Measurements from ENCODE around the gene QKI.
"Not testable (repeated sequence)": the region's sequence is repeated elsewhere in the genome, so short reads cannot be mapped to it uniquely, and the experiment has no call there.

The QKI gene

DNA sequence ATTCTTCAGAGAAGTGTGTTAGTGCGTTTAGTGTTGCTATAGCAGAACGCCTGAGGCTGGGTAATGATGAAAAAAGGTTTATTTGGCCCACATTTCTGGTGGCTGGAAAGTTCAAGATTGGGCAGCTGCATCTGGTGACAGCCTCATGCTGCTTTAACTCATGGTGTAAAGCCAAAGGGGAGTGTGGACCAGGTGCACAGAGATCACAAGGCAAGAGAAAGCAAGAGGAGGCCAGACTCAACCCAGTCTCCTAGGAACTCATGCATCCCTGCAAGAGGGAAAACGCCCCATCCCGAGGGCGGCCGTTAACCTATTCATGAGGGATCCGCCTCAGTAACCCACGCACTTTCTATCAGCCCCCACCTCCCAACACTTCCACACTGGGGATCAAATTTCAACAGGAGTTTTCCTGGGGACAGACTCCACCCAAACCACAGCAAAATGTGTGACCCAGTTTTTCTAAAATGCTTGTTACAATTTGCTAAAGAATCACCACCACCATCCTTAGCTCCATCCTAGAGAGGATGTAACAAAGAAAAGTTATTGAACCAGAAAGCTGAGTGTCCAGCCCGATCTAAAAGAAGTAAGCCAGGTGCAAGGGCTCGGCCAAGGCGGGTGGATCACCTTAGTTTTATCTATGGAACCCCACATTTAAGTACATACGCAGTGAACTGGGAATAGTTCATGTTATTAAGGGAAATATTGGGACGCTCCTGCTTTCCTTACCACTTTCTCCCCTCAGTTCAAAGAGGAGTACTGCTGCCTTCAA lies 164.8 kb downstream of the QKI start:
- DNase-seq (ENCODE audit: low read depth, low spot score), result no peak

DNA sequence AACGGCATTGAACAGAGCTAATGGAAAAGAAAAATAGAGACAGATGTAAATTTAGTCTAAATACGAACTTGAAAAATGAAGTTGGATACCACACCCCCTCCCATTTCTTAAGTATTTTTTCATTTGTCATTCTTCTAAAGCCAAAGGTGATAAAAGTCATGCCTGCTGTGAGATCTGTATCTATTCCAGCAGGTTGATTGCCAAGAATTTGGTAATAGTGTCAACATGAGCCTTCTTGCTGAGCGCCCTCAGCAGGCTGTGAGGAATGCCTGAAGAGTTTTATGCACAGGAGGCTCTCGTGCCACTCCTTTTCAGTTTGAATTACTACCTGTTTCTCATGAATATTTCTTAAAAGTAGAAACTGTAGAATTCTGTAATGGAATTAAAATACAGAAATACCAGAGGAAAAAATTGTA lies 165.4 kb downstream of the QKI start:
- DNase-seq (ENCODE audit: low read depth, low spot score), result no peak

- DNase-seq (ENCODE audit: low read depth, low spot score), result no peak
Measured at GRCh38 chr6:163580311-163581030, 166.0 kb downstream of the QKI start.

GRCh38 chr6:163583558-163583957 lies 169.0 kb downstream of the QKI start:
- DNase-seq (ENCODE audit: low read depth, low spot score), result no peak

DNA sequence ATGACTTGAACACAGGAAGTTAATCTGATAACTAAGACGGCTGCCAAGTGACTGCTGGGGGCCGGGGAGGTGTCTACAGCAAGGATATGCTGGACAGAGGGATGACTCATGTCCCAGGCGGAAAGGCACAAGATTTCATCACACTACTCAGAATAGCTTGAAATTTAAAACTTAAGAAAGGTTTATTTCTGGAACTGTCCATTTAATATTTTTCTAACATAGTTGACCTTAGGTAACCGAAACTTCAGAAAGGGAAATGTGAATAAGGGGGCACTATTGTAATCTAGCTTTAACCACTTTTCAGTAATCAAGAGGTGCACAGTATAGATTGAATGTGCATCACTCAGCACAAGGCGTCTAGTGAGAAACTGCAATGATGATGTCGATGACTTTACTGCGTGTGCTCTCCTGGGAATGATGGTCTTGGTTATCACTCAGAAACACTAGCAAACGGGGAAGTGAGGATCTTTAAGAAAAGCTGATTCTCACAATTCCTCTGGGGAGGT lies 171.5 kb downstream of the QKI start:
- peak; percentile 47 for DNase-seq (ENCODE audit: low read depth, low spot score)

DNA sequence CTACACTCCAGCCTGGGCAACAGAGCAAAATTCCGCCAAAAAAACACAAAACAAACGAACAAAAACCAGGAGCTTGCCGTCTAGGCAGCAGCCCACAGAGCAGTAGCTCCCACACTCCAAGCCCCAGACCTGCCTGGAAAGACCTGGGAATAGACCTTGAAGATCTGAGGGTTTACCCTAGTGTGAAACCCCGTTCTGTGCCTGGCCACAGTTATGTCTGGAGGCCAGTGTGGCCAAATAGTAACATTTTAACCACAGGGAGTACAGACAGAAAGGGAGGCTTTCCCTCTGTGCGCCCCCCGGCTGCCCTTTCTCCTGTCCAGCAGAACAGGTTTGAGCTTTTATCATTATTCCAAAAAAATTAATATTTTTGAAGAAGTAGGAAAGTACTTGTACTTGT lies 172.4 kb downstream of the QKI start:
- no peak for DNase-seq (ENCODE audit: low read depth, low spot score)

- no peak for DNase-seq (ENCODE audit: low read depth, low spot score)
Measured at GRCh38 chr6:163588220-163588919, 173.9 kb downstream of the QKI start.

GRCh38 chr6:163589387-163589786 lies 174.9 kb downstream of the QKI start:
- no peak for DNase-seq (ENCODE audit: low read depth, low spot score)

- not testable (repeated sequence) for DNase-seq (ENCODE audit: low read depth, low spot score)
Measured at GRCh38 chr6:163590132-163590531, 175.6 kb downstream of the QKI start.

- no peak for DNase-seq (ENCODE audit: low read depth, low spot score)
Measured at GRCh38 chr6:163592872-163593271, 178.4 kb downstream of the QKI start.

- DNase-seq (ENCODE audit: low read depth, low spot score), result no peak
Measured at GRCh38 chr6:163596174-163596573, 181.7 kb downstream of the QKI start.

- no peak for DNase-seq (ENCODE audit: low read depth, low spot score)
Measured at GRCh38 chr6:163599136-163599535, 184.6 kb downstream of the QKI start.

DNA sequence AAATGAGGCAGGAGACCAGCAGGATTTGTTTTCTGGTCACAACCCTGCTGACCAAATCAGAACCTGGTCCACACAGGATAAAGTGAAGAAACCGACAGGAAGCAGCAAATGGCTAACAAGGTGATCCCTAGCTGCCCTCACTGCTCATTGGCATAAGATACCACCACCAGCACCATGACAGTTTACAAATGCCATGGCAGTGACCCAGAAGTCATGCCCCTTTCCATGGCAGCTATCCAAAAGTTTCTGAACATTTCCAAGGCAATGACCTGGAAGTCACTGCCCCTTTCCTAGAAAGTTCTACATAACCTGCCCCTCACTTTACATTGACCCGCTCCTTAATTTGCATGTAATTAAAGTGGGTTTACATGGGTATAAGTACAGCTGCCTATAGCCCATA lies 185.2 kb downstream of the QKI start:
- DNase-seq (ENCODE audit: low read depth, low spot score), result no peak

GRCh38 chr6:163600331-163600730 lies 185.8 kb downstream of the QKI start:
- DNase-seq (ENCODE audit: low read depth, low spot score), result no peak

- DNase-seq (ENCODE audit: low read depth, low spot score), result no peak
Measured at GRCh38 chr6:163600781-163601180, 186.3 kb downstream of the QKI start.

DNA sequence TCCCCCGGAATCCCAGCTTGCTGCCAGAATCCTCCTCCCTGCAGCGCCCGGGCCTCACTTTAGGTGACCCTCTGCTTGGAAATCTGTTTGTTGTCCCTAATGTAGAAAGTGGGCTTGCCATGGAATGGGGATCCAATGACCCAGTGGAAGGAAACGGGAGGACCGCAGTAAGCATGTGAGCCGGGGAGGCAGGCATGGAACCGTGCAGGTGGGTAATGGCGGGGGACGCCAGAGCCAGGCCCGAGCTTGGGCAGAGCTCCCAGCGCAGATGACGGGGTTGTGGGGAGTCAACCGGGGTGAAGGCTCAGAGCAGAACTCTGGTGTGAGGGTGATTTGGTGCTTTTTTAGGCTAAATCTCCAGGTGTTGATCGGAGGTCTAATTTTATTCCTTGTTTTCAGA lies 188.3 kb downstream of the QKI start:
- DNase-seq (ENCODE audit: low read depth, low spot score), result no peak

DNA sequence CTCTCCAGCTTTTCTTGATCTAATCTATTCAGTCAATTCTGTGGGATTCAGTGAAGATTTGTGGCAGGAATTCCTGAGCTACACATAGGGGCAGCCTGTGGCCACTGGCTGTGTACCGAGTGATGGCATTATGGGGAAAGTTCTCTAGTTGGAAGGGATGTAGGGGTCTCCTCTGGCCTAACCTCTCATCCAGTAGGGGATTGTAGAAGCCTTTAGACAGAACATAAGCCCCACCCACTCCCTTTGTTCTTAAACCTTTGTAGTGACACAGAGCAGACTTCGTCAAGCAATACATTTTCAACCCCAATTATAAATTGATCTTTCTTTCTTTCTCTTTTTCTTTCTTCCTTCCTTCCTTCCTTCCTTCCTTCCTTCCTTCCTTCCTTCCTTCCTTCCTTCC lies 188.9 kb downstream of the QKI start:
- DNase-seq (ENCODE audit: low read depth, low spot score), result no peak

- no peak for DNase-seq (ENCODE audit: low read depth, low spot score)
Measured at GRCh38 chr6:163605385-163606097, 191.0 kb downstream of the QKI start.

GRCh38 chr6:163607792-163608191 lies 193.3 kb downstream of the QKI start:
- no peak for DNase-seq (ENCODE audit: low read depth, low spot score)

- no peak for DNase-seq (ENCODE audit: low read depth, low spot score)
Measured at GRCh38 chr6:163608204-163608644, 193.7 kb downstream of the QKI start.

- DNase-seq (ENCODE audit: low read depth, low spot score), result no peak
Measured at GRCh38 chr6:163612200-163612599, 197.7 kb downstream of the QKI start.

DNA sequence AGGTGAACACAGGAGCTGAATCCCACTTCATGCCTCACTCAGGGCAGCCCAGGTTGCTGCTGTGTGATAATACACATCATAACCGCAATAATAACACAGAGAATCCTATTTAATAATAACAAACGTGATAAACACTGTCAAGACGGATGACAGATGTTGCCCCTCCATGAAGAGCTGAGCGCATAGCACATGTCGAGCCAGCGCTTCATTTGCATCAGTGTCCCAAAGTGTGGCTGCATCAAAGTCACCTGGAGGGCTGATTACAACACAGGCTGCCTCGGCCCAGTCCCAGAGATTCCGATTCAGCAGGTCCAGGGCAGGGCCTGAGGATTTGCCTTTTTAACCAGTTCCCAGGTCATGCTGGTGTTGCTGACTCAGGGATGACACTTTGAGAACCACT lies 198.5 kb downstream of the QKI start:
- no peak for DNase-seq (ENCODE audit: low read depth, low spot score)

Measured in smooth muscle cell of the brain vasculature (primary cell).